RWPE1 (cell line): ENCODE results near the gene TRABD.

Experiments used
- CTCF ChIA-PET: fragments of 350-600 bp; sonication (Branson Sonifier 250); formaldehyde crosslinking; extraction: SDS; loops from one replicate; lab custom pipeline; 2021; lab: Yijun Ruan, JAX
- POLR2A ChIA-PET: fragments of 400-600 bp; formaldehyde crosslinking; extraction: SDS; loops from one replicate; lab custom pipeline; 2020; ENCODE audit warnings: antibody characterized with exemption; ENCODE audit not compliant: low non-redundant PET; lab: Yijun Ruan, JAX
- DNase-seq: peaks from one replicate; pipeline ENCODE4 v3.0.0; 2012; ENCODE audit warnings: low spot score
- H3K27ac ChIP-seq: fragments of 450-650 bp; 2 replicates; pipeline ENCODE4 v1.5.1; 2017
- TF ChIP-seq, protein P1 (sequence below): fragments of 450-650 bp; conservative IDR thresholded peaks from 2 replicates; pipeline ENCODE4 v1.5.1; 2017; ENCODE audit warnings: low read depth, mild to moderate bottlenecking

Gene TRABD

DNA sequence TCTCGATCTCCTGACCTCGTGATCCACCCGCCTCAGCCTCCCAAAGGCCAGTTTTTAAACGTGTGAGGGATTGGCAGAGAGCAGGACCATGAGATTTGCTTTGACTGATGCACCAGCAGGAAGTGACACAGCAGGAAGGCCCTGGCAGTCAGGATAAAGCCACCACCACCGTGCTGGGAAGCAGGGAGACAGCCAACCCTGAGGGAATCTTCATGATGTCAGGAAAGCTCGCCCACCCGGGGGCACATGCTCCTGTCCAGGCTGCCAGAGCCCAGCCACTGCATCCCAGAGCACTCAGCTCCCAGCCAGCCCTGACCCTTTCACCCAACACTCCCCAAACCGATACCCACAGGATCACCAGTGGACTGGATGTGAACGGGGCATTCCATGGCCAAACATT is 53.0 kb downstream of the TRABD start:
- TF ChIP-seq, protein P1, sequence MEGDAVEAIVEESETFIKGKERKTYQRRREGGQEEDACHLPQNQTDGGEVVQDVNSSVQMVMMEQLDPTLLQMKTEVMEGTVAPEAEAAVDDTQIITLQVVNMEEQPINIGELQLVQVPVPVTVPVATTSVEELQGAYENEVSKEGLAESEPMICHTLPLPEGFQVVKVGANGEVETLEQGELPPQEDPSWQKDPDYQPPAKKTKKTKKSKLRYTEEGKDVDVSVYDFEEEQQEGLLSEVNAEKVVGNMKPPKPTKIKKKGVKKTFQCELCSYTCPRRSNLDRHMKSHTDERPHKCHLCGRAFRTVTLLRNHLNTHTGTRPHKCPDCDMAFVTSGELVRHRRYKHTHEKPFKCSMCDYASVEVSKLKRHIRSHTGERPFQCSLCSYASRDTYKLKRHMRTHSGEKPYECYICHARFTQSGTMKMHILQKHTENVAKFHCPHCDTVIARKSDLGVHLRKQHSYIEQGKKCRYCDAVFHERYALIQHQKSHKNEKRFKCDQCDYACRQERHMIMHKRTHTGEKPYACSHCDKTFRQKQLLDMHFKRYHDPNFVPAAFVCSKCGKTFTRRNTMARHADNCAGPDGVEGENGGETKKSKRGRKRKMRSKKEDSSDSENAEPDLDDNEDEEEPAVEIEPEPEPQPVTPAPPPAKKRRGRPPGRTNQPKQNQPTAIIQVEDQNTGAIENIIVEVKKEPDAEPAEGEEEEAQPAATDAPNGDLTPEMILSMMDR, result no peak
- CTCF ChIA-PET, result no interaction called here
- POLR2A ChIA-PET, result no interaction called here
- DNase-seq, result no peak
- peak overlapping the region; percentile 32 for H3K27ac ChIP-seq

DNA sequence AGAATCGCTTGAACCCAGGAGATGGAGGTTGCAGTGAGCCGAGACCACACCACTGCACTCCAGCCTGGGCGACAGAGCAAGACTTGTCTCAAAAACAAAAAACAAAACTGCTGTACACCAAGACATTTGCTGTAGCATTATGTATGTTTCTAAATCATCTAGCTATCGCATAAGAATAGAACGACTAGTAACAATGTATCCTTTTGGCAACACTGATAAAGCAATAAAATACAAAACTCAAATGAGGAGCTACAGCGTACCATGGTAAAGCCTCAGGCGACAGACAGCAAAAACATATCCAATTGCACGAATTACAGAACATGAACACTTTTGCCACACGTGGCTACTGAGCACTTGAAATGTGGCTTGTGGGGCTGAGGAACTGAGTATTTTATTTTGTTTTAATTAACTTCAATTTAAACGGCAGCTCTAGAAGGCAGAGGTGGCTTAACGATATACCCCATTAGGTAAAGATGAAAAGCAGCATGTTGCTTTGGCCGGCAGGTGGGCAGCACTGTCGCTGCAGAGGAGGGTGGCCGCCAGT is 56.8 kb downstream of the TRABD start:
- TF ChIP-seq, protein P1, result no peak
- POLR2A ChIA-PET, result no interaction called here
- DNase-seq, result no peak
- CTCF ChIA-PET, result interaction anchor here (0.6 kb wide), 1 partner anchor 99 kb away, joined by 3 read pairs; no protein-coding TSS in a partner anchor
- peak overlapping the region; percentile 89 for H3K27ac ChIP-seq

DNA sequence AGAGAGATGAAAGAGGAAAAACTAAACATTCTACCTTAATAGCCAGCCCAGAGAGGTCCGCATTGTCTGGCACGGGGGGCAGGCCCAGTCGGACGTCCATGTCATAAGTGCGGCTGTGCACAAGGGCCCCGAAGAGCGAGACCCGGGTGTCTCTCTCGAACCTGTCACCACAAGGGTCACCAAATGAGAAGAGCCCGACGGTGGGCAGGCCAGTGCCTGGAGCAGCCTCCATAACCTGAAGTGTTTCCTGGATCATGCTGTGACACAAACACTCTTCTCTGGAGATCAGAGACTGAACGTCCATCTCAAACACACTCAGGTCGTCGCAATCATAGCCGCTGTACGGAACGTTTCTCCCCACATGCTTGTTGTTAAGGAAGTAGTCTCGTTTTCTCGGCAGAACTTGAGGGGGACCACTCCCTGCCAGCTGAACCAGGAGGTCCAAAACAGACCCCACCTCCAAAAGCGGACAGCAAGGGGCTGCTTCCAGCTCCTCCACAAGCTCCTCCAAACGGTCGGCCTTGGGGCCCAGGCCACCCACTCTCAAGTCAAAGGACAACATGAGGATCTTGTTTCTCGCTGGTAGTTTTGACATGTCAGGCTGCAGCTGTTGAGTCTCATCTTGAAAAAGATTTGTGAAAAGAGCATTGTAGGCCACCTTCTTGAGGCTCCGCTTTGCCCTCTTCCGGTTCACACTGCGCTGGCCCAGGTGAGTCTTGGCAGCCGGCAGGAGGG is 58.1 kb downstream of the TRABD start:
- no peak for DNase-seq
- H3K27ac ChIP-seq, result peak overlapping the region; percentile 89
- ChIA-PET CTCF (interaction anchor here (0.6 kb wide), 1 partner anchor 415 kb away, joined by 3 read pairs; no protein-coding TSS in a partner anchor), POLR2A (no interaction called here)
- TF ChIP-seq, protein P1, result no peak

DNA sequence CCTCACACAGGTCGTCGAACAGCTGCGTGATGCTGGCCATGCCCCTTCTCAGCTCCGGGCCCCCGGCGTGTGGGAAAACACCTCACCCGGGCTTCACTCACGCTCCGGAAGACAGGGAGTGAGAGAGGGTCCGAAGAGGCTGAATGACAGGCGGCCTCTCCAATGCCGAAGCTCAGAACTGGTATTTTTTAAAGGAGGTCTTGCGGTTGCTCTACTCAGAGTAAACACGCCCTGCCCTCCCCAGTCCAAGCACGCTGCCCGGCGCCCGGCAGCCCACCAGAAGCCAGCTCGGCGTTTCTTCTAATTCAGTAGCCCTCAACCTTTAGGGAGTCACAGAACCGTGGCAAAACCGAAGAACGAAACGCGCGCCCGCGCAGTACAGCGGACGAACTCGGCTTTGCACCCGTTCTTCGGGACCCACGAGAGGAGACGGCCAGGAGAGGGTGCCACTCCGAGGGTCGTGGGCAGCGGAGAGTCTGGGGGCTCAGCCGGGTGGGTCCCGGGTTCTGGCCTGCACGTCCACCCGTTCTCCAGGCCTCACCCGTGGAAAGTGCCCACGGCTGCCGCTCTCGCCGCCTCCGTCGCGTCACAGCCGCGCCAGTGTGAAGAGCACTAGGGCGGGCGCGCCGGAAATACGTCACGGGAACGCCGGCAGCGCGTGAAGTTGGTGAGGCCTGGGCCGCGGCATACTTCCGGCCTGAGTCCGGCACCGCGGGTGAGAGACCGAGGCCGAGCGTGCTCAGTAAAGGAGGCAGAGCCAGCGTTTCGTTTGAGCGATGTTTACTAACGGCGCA is 58.9 kb downstream of the TRABD start, which contains the start of gene TUBGCP6:
Gene TUBGCP6 (minus strand): TSS at position 604 of the 794 bp plus-strand sequence. CDS start 564 bp downstream, at position 40.
- peak; percentile 72 for DNase-seq
- TF ChIP-seq, protein P1, result no peak
- peak within 1 kb of the TSS; percentile 89 for H3K27ac ChIP-seq
- POLR2A ChIA-PET, result no interaction called here
- CTCF ChIA-PET, result interaction anchor here (0.6 kb wide), 1 partner anchor 415 kb away, joined by 3 read pairs; no protein-coding TSS in a partner anchor

DNA sequence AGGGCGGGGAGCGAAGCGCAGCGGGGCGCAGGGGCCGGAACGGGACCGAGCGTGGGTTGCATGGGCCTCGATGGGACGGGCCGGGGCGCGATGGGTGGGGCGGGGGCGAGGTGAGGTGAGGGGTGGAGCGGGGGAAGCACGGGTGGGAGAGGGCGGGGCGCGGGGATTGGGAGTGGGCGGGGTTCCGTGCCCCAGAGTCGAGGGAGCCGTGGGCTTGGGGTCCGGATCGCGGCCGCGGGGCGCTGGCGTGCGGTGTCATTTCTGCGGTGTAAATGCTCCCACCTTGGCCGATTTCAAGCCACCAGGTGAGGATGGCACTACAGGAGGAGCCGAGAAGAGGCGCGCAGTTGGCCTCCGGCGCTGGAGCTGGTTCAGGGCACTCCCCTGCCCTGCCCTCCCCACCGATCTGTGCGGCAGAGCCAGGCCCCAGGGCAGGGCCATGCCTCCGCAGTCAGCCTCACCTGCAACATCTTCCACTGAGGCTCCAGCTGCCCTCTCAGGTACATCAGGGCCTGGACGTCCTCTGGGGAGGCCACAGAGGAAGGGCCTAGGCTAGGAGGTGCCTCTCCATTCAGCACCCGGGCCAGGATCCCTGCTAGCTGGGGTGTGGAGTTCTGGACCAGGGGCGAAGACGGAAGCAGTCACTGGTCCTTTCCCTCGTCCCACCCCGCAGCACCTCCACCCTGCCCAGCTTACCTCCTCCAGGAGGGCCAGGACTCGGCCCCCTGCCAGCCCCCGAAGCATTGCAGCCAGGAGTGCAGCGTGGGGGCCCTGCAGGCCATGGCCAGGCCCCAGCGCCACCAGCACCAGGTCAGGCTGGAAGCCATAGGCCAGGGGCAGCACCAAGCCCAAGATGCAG is 59.7 kb downstream of the TRABD start:
- ChIA-PET CTCF (interaction anchor here (0.7 kb wide), 2 partner anchors 11 to 220 kb away, joined by 3 to 4 read pairs; no protein-coding TSS in a partner anchor), POLR2A (no interaction called here)
- TF ChIP-seq, protein P1, result no peak
- H3K27ac ChIP-seq, result peak overlapping the region; percentile 89
- DNase-seq, result no peak
